HCEC 1CT (cell line): ENCODE data around the gene GRIPAP1.

Source experiments
- DNase-seq: peaks from one replicate; pipeline ENCODE4 v3.0.0-alpha.2; 2017

The GRIPAP1 gene

GRCh38 chrX:48958635-48959094 lies 43.4 kb downstream of the GRIPAP1 start:
- peak; percentile 59 for DNase-seq

- peak; percentile 95 for DNase-seq
Observed at GRCh38 chrX:48957827-48958634, 44.0 kb downstream of the GRIPAP1 start.

GRCh38 chrX:48957477-48957826 lies 44.6 kb downstream of the GRIPAP1 start, which contains the start of gene OTUD5:
Gene OTUD5 (minus strand): TSS chrX:48957607. CDS start chrX:48957570, 37 bp downstream.
- DNase-seq = no peak

GRCh38 chrX:48956728-48957414 lies 45.2 kb downstream of the GRIPAP1 start:
- no peak for DNase-seq

- no peak for DNase-seq
Observed at GRCh38 chrX:48948589-48948988, 53.5 kb downstream of the GRIPAP1 start.

- peak; percentile 26 for DNase-seq
Observed at GRCh38 chrX:48945517-48946348, 56.3 kb downstream of the GRIPAP1 start.

GRCh38 chrX:48942895-48943294 lies 59.2 kb downstream of the GRIPAP1 start:
- DNase-seq = no peak

- DNase-seq = no peak
Observed at GRCh38 chrX:48940404-48940955, 61.6 kb downstream of the GRIPAP1 start.

- DNase-seq = no peak
Observed at GRCh38 chrX:48939524-48940228, 62.4 kb downstream of the GRIPAP1 start.

- no peak for DNase-seq
Observed at GRCh38 chrX:48938721-48939425, 63.2 kb downstream of the GRIPAP1 start.

GRCh38 chrX:48937054-48937907 lies 64.8 kb downstream of the GRIPAP1 start:
- no peak for DNase-seq

GRCh38 chrX:48936429-48937053 lies 65.5 kb downstream of the GRIPAP1 start:
- DNase-seq = no peak

- no peak for DNase-seq
Observed at GRCh38 chrX:48935301-48935670, 66.8 kb downstream of the GRIPAP1 start.

- no peak for DNase-seq
Observed at GRCh38 chrX:48934581-48935300, 67.3 kb downstream of the GRIPAP1 start.

GRCh38 chrX:48933757-48934156 lies 68.3 kb downstream of the GRIPAP1 start:
- DNase-seq = no peak

- no peak for DNase-seq
Observed at GRCh38 chrX:48927736-48928382, 74.2 kb downstream of the GRIPAP1 start.

- no peak for DNase-seq
Observed at GRCh38 chrX:48927123-48927522, 74.9 kb downstream of the GRIPAP1 start.

GRCh38 chrX:48924270-48924669 lies 77.8 kb downstream of the GRIPAP1 start:
- no peak for DNase-seq

- no peak for DNase-seq
Observed at GRCh38 chrX:48923771-48924170, 78.3 kb downstream of the GRIPAP1 start.
